NCI-H345 treated with DMSO at 0.1 percent for 48 hours (cell line): ENCODE results near the gene SLC13A5.

Experiments
- DNase-seq: peaks from one replicate; lab custom pipeline; 2025; ENCODE audit not compliant: unreplicated experiment; lab: John Stamatoyannopoulos, UW

SLC13A5 gene

DNA sequence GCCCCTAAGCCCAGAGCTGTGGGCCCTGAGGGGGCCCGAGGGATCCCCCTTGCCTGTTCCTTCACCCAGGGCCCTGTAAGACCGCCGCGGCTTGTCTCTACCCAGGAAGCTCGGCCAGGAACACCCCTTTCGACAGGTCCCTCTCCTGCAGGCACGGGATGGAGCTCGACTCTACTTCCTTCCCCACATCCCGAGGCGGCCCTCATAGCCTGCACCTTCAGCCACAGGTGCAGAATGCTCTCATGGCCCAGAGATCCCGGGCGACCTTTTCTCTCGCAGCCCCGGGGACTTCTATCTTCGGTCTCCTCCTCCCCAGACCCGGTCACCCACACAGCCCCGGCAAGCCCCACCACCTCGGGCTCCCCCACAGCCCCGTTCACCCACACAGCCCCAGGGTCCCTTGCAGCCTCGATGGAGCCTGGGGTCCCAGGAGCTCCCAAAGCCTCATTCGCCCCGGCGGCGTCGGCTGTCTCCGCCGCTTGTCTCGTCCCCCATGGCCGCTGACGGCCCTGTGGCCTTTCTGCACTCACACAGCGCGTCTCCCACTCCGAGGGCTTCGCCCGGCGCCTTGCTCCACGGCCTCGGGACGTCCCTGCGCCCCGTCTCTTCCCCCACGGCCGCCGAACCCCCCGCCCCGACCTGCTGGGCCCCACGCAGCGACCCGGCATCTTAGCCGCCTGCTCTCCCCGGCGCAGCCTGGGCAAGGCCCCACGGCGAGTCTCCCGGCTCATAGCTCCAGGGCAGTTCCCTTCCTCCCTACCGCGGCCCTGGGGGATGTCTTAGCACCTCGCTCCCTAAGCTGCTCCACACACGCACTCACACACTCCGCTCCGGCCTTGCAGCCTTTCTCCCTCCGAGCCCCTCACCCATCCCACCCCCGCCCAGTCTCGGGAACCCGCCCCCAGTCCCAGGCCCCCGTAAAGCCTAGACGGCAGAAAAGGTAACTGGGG, 73.3 kb downstream of the SLC13A5 start:
- no peak for DNase-seq

DNA sequence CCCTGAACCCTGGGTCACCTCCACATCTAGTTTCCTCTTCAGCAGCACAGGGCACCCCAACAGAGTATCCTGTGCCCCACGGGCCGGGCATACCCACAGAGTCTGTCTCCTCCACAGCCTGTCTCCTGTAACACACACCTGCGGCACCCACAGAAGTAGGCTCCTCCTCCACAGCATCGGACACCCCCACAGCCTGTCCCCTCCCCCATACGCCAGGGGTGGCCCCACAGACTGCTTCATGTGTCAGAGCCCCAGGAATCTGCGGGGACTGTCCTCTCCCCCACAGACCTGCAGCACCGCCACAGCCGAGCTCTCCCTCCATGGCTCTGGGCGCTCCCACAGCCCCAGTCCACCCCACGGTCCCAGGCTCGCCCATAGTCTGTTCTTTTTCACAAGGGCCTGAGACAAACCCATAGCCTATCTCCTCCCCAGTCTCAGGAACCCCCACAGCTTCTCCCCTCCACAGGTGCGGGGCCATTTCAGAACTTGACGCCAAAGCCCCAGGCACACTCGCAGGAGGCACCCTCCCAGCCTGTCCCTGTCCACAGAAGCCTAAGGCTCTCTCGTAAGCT, 74.1 kb downstream of the SLC13A5 start:
- DNase-seq: no peak

DNA sequence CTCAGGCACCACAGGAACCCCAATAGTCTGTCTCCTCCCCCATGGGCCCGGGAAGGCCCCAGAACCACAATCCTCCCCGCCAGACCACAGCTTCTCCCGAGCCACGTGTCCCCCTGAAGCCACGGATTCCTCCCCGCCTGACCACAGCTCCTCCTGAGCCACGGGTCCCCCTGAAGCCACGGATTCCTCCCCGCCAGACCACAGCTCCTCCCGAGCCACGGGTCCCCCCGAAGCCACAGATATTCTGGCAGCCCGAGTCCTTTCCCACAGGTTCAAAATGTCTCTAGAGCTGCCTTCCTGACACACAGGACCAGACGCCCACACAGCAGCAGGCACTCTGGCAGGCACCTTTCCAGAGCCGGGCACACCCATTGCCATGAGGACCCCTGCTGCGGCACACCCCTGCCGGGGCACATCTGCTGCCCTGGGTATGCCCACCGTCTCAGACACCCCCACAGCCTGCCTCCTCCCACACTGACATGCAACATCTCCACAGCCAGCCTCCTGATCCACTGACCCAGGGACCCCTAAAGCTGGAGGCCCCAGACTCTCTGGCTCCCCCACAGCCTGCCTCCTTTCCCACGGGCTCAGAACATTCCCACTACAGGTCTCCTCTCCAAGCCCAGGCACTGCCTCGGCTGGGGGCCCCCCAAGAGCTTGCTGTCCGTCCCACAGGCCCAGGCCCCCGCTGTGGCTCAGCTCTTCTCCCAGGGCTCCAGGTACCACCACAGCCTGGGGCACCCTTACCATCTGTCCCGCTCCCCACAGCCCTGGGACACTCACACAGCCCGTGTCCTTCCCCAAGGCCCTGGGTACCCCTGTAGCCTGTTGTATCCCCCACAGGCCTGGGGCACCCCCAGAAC, 74.9 kb downstream of the SLC13A5 start:
- DNase-seq: no peak

DNA sequence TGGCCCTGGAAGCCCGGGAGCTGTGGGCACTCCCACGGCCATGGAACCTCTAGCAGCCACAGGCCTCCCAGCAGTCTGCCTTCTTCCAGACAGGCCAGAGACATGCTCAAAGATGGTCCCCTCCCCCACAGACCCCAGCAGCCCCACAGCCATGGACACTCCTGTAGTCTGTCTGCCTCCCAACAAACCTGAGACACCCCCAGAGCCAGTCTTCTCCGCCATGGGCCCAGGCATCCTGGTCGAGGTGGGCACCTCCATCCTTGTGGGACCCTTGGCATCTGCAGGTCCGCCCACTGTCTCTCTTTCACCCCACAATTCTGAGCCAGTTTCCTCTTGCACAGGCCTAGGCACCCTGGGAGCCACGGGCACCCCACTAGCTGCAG, 75.7 kb downstream of the SLC13A5 start:
- DNase-seq: no peak

DNA sequence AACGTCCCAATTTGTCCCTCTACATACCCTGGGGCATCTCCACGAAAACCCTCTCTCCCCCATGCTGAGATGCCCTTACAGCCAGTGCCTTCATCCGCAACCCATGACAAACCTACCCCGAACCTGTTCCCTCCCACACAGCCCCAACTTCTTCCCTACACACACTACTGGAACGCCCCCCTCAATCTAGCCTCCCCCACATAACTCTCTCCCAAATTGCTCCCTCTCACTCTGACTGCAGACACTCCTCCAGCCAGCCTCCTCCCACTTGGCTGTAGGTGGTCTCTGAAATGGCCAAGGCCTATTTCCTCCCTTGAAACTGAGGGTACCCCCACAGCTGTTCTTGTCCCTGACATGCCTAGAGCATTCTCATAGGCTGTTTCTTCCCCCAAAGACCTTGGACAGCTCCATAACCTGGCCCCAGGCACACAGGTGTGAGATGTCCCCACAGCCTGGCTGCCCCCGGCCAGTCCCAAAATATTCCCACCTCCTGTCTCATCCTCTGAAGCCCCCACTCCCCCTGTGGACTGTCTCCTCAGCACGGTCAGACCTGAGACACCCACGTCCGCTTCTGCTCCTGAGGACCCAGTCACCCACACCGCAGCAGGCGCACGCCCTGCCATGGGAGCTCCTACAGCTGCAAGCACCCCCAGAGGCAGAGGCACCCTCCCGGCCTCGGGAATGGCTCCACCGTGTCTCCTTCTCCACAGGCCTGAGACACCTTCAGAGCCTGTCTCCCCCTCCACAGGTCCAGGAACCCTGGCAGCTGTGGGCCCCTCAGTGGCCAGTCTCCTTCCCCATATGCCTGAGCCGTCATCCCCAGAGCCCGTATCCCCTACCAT, 76.3 kb downstream of the SLC13A5 start:
- no peak for DNase-seq

DNA sequence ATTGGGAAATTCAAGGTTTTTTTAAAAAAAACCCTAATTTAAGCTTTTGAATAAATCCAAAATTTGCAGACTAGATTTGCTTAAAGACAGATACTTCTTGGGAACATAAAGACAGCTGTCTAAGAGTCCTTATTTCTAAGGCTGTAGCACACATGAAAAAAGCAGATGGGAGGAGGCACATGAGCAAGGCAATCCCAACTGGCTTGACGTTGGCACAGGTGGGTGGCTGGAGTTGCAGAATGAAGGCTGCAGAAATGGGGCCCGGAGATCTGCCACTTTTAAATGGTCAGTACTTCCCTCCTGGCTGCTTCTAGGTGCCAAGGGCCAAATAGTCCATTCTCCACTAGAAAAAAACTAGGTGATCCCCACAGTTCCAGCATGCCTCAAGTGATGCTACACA, 77.1 kb downstream of the SLC13A5 start:
- no peak for DNase-seq
